ENCODE data around the gene LUZP2. TPM values are rescaled to one million over a fixed set of nuclear protein-coding genes. Genes with fewer than 3 reads are reported as not detected.

The LUZP2 gene
- total RNA-seq, 1 donor from 2014 or later, result 0.49 TPM

- H3K36me3 ChIP-seq, result no peaks in the 10 kb centered on the region
- intact Hi-C loops (cut with DNase I), result no loop called here
- DNase-seq (ENCODE audit: extremely low spot score in 2 of 2), result no peak
- TF ChIP-seq CTCF (IDR thresholded peaks at IDR 0.05) (no peak), POLR2A (IDR thresholded peaks at IDR 0.05) (no peak), POLR2AphosphoS5 (IDR thresholded peaks at IDR 0.05; ENCODE audit: insufficient read depth in 1 of 2, low read depth in 1 of 2) (no peak)
- no peaks in the 10 kb centered on the region for H3K4me1 ChIP-seq
- H3K9me3 ChIP-seq, result no peaks in the 10 kb centered on the region
- no peak overlapping the region for H3K4me3 ChIP-seq
- no peak overlapping the region for H3K27ac ChIP-seq
- H3K27me3 ChIP-seq, result no peaks in the 10 kb centered on the region
Observed at GRCh38 chr11:24714601-24715000, 217.7 kb downstream of the LUZP2 start.

GRCh38 chr11:24716403-24716802, 219.6 kb downstream of the LUZP2 start:
- Histone ChIP-seq H3K9me3 (no peaks in the 10 kb centered on the region), H3K4me1 (no peaks in the 10 kb centered on the region), H3K4me3 (no peak overlapping the region), H3K27ac (no peak overlapping the region), H3K27me3 (no peaks in the 10 kb centered on the region), H3K36me3 (no peaks in the 10 kb centered on the region)
- no peak for TF ChIP-seq CTCF (IDR thresholded peaks at IDR 0.05)
- no peak for TF ChIP-seq POLR2AphosphoS5 (IDR thresholded peaks at IDR 0.05; ENCODE audit: insufficient read depth in 1 of 2, low read depth in 1 of 2)
- TF ChIP-seq POLR2A (IDR thresholded peaks at IDR 0.05), result no peak
- DNase-seq (ENCODE audit: extremely low spot score in 2 of 2), result no peak
- intact Hi-C loops (cut with DNase I), result no loop called here

GRCh38 chr11:24723231-24723630, 226.4 kb downstream of the LUZP2 start:
- Histone ChIP-seq H3K4me1 (no peaks in the 10 kb centered on the region), H3K36me3 (no peaks in the 10 kb centered on the region), H3K27ac (no peak overlapping the region), H3K4me3 (no peak overlapping the region), H3K27me3 (no peaks in the 10 kb centered on the region), H3K9me3 (no peaks in the 10 kb centered on the region)
- no peak for DNase-seq (ENCODE audit: extremely low spot score in 2 of 2)
- intact Hi-C loops (cut with DNase I), result no loop called here
- TF ChIP-seq POLR2AphosphoS5 (IDR thresholded peaks at IDR 0.05; ENCODE audit: insufficient read depth in 1 of 2, low read depth in 1 of 2), result no peak
- no peak for TF ChIP-seq POLR2A (IDR thresholded peaks at IDR 0.05)
- no peak for TF ChIP-seq CTCF (IDR thresholded peaks at IDR 0.05)

GRCh38 chr11:24731554-24731953, 234.7 kb downstream of the LUZP2 start:
- Histone ChIP-seq H3K9me3 (no peaks in the 10 kb centered on the region), H3K27me3 (no peaks in the 10 kb centered on the region), H3K4me3 (no peak overlapping the region), H3K36me3 (no peaks in the 10 kb centered on the region), H3K4me1 (no peaks in the 10 kb centered on the region), H3K27ac (no peak overlapping the region)
- TF ChIP-seq POLR2AphosphoS5 (IDR thresholded peaks at IDR 0.05; ENCODE audit: insufficient read depth in 1 of 2, low read depth in 1 of 2) (no peak), CTCF (IDR thresholded peaks at IDR 0.05) (no peak), POLR2A (IDR thresholded peaks at IDR 0.05) (no peak)
- no peak for DNase-seq (ENCODE audit: extremely low spot score in 2 of 2)
- intact Hi-C loops (cut with DNase I), result no loop called here

- Histone ChIP-seq H3K4me3 (no peak overlapping the region), H3K4me1 (no peaks in the 10 kb centered on the region), H3K36me3 (no peaks in the 10 kb centered on the region), H3K27ac (no peak overlapping the region), H3K9me3 (no peaks in the 10 kb centered on the region), H3K27me3 (no peaks in the 10 kb centered on the region)
- TF ChIP-seq POLR2A (IDR thresholded peaks at IDR 0.05), result no peak
- TF ChIP-seq CTCF (IDR thresholded peaks at IDR 0.05), result no peak
- TF ChIP-seq POLR2AphosphoS5 (IDR thresholded peaks at IDR 0.05; ENCODE audit: insufficient read depth in 1 of 2, low read depth in 1 of 2), result no peak
- intact Hi-C loops (cut with DNase I), result no loop called here
- no peak for DNase-seq (ENCODE audit: extremely low spot score in 2 of 2)
Observed at GRCh38 chr11:24734742-24735237, 237.9 kb downstream of the LUZP2 start.
